GM19468 (cell line): ENCODE data around the gene PRG2.
"Not testable (repeated sequence)": the region's sequence is repeated elsewhere in the genome, so short reads cannot be mapped to it uniquely, and the experiment has no call there.

Experiments
- ATAC-seq: cut with Tn5 transposase; IDR thresholded peaks from one replicate; pipeline ENCODE4 v1.9.1; 2021; ENCODE audit warnings: mild to moderate bottlenecking, moderate library complexity, moderate number of reproducible peaks; ENCODE audit not compliant: unreplicated experiment; ENCODE audit errors: extremely low read depth

PRG2 gene

GRCh38 chr11:57421805-57422204 is 31.4 kb upstream of the PRG2 start:
- no peak for ATAC-seq

GRCh38 chr11:57421066-57421465 is 30.6 kb upstream of the PRG2 start:
- no peak for ATAC-seq

- no peak for ATAC-seq
Measured at GRCh38 chr11:57419146-57419545, 28.7 kb upstream of the PRG2 start.

- ATAC-seq, result no peak
Measured at GRCh38 chr11:57418131-57418530, 27.7 kb upstream of the PRG2 start.

GRCh38 chr11:57417056-57417455 is 26.6 kb upstream of the PRG2 start:
- ATAC-seq, result no peak

GRCh38 chr11:57416436-57416835 is 26.0 kb upstream of the PRG2 start:
- no peak for ATAC-seq

- ATAC-seq, result no peak
Measured at GRCh38 chr11:57414612-57415212, 24.3 kb upstream of the PRG2 start.

- ATAC-seq, result no peak
Measured at GRCh38 chr11:57413681-57414080, 23.2 kb upstream of the PRG2 start.

GRCh38 chr11:57410287-57410686 is 19.8 kb upstream of the PRG2 start:
- no peak for ATAC-seq

GRCh38 chr11:57409321-57410100 is 19.1 kb upstream of the PRG2 start:
- ATAC-seq, result no peak

GRCh38 chr11:57408771-57409170 is 18.3 kb upstream of the PRG2 start:
- no peak for ATAC-seq

GRCh38 chr11:57407941-57408475 is 17.6 kb upstream of the PRG2 start:
- no peak for ATAC-seq

GRCh38 chr11:57407010-57407920 is 16.8 kb upstream of the PRG2 start:
- ATAC-seq, result no peak

GRCh38 chr11:57406337-57406904 is 16.0 kb upstream of the PRG2 start:
- ATAC-seq, result peak; percentile 53

GRCh38 chr11:57405271-57405860 is 14.9 kb upstream of the PRG2 start:
- ATAC-seq, result no peak

GRCh38 chr11:57403802-57404147 is 13.3 kb upstream of the PRG2 start:
- no peak for ATAC-seq

GRCh38 chr11:57403003-57403801 is 12.8 kb upstream of the PRG2 start:
- ATAC-seq, result not testable (repeated sequence)

- no peak for ATAC-seq
Measured at GRCh38 chr11:57402188-57403002, 11.9 kb upstream of the PRG2 start.
